Mesothelial cell of epicardium (in vitro differentiated cells): Measurements from ENCODE around the gene RASGEF1C. TPM values are rescaled to one million over a fixed set of nuclear protein-coding genes. Genes with fewer than 3 reads are reported as not detected.
"Not testable (repeated sequence)": the region's sequence is repeated elsewhere in the genome, so short reads cannot be mapped to it uniquely, and the experiment has no call there.

Experiments
- DNase-seq, 2 experiments: peaks; one replicate each; pipeline ENCODE4 v3.0.0; 2021; ENCODE audit warnings: low spot score in 2 of 2; ENCODE audit not compliant: unreplicated experiment in 2 of 2
- H3K27ac Mint-ChIP-seq: 2 replicates; pipeline ENCODE4 v1.8.0; 2021; ENCODE audit warnings: mixed read lengths
- H3K27me3 Mint-ChIP-seq: 2 replicates; pipeline ENCODE4 v1.8.0; 2021; ENCODE audit warnings: low read depth, mixed read lengths
- H3K36me3 Mint-ChIP-seq: 2 replicates; pipeline ENCODE4 v1.8.0; 2021; ENCODE audit warnings: mixed read lengths
- H3K4me1 Mint-ChIP-seq: 2 replicates; pipeline ENCODE4 v1.8.0; 2021; ENCODE audit warnings: mixed read lengths
- H3K4me3 Mint-ChIP-seq: 2 replicates; pipeline ENCODE4 v1.8.0; 2021; ENCODE audit warnings: mild to moderate bottlenecking, moderate library complexity, mixed read lengths
- H3K9me3 Mint-ChIP-seq: 2 replicates; pipeline ENCODE4 v1.8.0; 2021; ENCODE audit warnings: mixed read lengths
- CTCF ChIP-seq: fragments of 200-600 bp; sonication (generic); IDR thresholded peaks from one replicate; pipeline ENCODE4 v1.5.0; 2021; ENCODE audit warnings: antibody characterized with exemption; ENCODE audit not compliant: unreplicated experiment
- total RNA-seq: library from RNA; stranded (reverse); gene quantifications from 3 replicates; pipeline ENCODE4 v1.2.1, GENCODE V29; 2021

RASGEF1C gene
- total RNA-seq, 1 donor from 2014 or later: 0.42 TPM

DNA sequence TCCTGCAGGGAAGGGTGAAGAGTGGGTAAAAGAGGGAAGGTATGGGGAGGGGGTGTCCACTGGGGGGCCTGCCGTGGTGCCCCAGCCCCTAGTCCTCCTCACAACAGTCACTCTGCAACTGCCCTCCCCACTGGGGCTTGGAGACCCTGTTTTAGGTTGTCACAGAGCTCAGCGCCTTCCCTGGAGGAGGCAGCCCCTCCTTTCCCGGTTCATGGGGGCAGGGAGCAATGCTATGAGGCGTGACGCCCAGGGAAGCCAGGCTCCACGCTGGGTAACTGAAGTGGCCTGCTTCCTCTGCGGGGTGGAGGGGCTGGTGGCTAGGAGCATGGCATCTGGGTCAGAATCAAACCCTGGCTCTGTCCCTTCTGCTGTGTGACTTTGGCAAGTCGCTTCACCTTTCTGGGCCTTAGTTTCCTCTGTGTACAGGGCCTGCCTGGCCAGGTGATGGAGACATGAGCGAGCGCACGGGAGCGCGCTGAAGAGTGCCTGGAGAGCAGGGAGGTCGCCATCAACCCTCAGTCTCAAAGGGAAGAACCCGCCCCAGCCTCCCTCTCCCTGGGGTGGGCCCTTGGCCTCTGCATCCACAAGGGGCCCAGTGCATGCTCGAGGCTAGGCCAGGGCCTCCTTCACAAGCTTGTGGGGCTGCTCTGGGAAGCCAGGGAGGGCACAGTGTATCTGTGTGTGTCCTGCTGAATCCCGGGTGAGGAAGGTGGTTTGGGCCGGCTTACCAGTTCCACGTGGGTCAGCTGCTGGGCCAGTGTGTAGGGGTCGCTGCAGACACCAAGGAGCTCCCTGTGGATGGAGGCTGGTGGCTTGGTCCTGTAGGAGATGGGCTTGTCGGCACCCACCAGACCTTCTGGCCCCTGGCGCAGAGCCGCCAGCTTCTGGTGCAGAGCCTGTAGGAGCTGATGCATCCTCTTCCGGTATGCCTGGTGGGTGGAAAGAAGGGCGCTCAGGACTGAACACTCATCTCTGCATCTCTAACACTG is 81.0 kb downstream of the RASGEF1C start:
- Mint-ChIP-seq H3K4me1 (peaks cover 2% of the 10 kb centered on the region), H3K4me3 (no peak overlapping the region), H3K27ac (no peak overlapping the region), H3K9me3 (no peaks in the 10 kb centered on the region), H3K27me3 (peaks cover 12% of the 10 kb centered on the region), H3K36me3 (no peaks in the 10 kb centered on the region)
- TF ChIP-seq CTCF: no peak
- peak in 1 of 2 experiments; percentile 35 for DNase-seq

DNA sequence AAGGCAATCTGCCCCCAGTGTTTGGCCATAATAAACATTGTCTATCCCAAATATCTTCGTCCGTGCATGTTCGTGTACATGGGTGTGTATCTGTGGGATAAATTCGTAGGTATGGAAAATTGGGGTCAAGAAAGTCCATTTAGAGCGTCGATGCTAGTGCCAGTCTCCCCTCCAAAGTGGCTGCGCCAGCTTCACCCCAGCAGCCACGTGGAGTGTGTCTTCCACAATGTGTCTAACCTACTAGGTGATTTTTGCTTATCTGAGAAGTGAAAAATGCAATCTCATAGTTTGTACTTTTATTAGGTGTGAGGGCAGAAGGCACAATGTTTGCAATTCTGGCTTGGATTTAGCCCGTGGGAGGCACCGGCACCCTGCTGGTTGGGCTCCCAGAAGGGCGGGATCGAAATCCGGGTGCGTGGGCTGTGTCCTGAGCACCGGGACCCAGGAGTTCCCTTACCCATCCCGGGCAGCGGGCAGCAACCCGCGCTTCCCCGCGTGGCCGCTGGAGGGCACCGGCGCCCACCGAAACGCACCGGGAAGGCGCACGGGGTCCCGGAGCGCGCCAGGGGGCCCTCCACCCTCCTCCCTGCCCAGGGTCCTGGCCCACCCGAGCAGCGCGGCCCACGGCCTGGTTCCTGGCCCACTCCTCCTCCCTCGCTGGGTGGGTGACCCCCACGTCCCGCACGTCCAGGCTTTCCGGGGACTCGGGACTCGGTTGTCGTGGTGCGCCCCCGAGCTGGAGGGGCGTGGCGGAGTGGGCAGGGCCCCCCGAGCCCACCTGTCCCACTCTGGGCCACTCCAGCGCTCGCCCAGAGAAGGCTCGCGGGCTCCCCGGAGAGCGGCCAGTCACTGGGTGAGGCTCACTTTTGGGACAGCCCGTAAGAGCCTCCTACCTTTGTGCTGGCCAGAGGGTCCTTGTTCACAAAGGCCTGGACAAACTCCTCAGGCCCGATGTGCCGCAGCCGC is 82.0 kb downstream of the RASGEF1C start:
- no peak overlapping the region for H3K4me3 Mint-ChIP-seq
- no peaks in the 10 kb centered on the region for H3K36me3 Mint-ChIP-seq
- TF ChIP-seq CTCF: peak; percentile 80
- H3K4me1 Mint-ChIP-seq: peaks cover 2% of the 10 kb centered on the region
- H3K27me3 Mint-ChIP-seq: peaks cover 12% of the 10 kb centered on the region
- H3K9me3 Mint-ChIP-seq: no peaks in the 10 kb centered on the region
- H3K27ac Mint-ChIP-seq: no peak overlapping the region
- DNase-seq: peak; percentile 35 to 68

DNA sequence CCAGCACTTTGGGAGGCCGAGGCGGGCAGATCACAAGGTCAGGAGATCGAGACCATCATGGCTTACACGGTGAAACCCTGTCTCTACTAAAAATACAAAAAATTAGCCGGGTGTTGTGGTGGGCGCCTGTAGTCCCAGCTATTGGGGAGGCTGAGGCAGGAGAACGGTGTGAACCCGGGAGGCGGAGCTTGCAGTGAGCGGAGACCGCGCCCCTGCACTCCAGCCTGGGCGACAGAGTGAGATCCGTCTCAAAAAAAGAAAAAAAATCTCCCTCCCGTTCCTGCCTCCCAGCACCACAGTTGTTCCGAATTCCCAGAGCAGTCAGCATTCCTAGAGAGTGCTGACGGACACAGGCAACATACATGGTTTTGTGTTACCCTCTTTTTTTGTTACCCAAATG is 82.9 kb downstream of the RASGEF1C start:
- H3K4me1 Mint-ChIP-seq, H3K9me3 Mint-ChIP-seq, H3K27ac Mint-ChIP-seq, H3K4me3 Mint-ChIP-seq, H3K36me3 Mint-ChIP-seq: not testable (repeated sequence)
- DNase-seq: peak in 1 of 2 experiments; percentile 6
- H3K27me3 Mint-ChIP-seq: peaks cover 12% of the 10 kb centered on the region

- DNase-seq: peak in 1 of 2 experiments; percentile 20
- peaks cover 12% of the 10 kb centered on the region for H3K27me3 Mint-ChIP-seq
- H3K4me3 Mint-ChIP-seq, H3K4me1 Mint-ChIP-seq, H3K27ac Mint-ChIP-seq, H3K36me3 Mint-ChIP-seq, H3K9me3 Mint-ChIP-seq: not testable (repeated sequence)
These were observed 84.3 kb downstream of the RASGEF1C start for GRCh38 chr5:180124662-180125061.

DNA sequence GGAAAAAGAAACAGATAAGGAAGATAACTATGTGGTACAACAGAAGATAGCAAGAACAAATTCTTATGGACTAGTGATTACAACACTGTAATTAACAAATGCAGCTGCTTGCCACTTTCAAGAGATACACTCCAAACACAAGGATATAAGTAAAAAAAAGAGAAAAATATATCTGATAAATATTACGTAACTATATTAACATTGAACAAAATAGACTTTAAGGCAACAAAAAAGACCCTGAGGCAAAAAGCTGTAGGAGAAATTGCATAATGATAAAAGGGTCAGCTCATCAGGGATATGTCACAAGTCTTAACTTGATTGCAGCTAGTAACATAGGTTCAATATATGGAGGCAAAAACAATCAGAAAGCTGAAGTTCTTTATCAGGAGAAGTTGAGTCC is 86.1 kb downstream of the RASGEF1C start:
- no peaks in the 10 kb centered on the region for H3K36me3 Mint-ChIP-seq
- no peaks in the 10 kb centered on the region for H3K9me3 Mint-ChIP-seq
- H3K27ac Mint-ChIP-seq: no peak overlapping the region
- peaks cover 12% of the 10 kb centered on the region for H3K27me3 Mint-ChIP-seq
- DNase-seq: no peak
- TF ChIP-seq CTCF: no peak
- H3K4me1 Mint-ChIP-seq: peaks cover 2% of the 10 kb centered on the region
- no peak overlapping the region for H3K4me3 Mint-ChIP-seq

DNA sequence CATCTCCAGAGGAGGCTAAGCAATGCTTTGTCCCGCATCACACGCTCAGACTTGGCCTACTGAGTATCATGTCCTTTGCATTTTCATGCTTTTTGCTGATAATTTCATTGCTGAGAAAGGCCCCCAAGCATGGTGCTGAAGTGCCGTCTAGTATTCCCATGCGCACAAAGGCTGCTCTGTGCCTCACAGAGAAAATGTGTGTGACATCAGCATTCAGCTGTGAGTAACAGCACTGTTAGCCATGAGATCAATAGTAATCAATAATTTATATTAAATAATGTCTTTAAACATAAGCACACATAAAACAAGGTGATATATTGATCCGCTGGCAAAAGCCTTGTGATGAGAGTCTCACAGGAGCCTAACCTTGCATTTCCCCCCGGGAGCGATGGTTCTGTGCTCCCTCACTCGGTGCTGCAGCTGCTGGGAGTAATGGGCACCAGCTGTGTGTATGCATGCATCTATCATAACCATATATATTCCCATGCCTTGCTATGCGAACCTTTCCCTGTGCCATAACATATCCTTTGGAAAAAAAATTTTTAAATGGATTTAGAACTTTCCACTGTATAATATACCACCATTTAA is 87.1 kb downstream of the RASGEF1C start:
- no peak for DNase-seq
- H3K4me1 Mint-ChIP-seq: peaks cover 2% of the 10 kb centered on the region
- no peaks in the 10 kb centered on the region for H3K36me3 Mint-ChIP-seq
- H3K27me3 Mint-ChIP-seq: peaks cover 12% of the 10 kb centered on the region
- TF ChIP-seq CTCF: no peak
- no peak overlapping the region for H3K27ac Mint-ChIP-seq
- H3K9me3 Mint-ChIP-seq: no peaks in the 10 kb centered on the region
- no peak overlapping the region for H3K4me3 Mint-ChIP-seq
